C4-2B (cell line): ENCODE data around the gene CCNY.

Experiments used
- ZFX ChIP-seq: fragments of 450-650 bp; IDR thresholded peaks from 2 replicates; pipeline ENCODE4 v1.6.1; 2017
- TF ChIP-seq, protein P1 (sequence below): fragments of 450-650 bp; conservative IDR thresholded peaks from 2 replicates; pipeline ENCODE4 v1.5.1; 2017; ENCODE audit warnings: mild to moderate bottlenecking

DNA sequence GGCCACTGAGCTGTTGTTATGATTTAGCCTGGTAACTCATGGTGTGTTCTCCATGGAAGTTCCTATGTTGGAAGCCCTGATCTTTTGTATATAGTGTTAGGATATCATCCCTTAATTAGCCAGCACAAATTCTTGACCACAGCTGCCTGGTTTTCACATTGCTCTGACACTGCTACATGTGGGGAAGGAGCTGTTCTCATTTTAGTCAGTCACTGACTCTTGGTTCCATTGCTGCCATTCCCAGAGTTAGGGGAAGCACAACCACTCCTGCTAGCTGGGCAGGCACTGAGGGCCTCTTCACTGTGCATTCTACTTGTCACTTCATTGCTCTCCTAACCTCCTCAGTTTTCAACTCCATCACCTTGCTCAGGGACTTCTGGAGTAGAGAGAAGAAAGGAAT lies 170.4 kb downstream of the CCNY start:
- TF ChIP-seq, protein P1, sequence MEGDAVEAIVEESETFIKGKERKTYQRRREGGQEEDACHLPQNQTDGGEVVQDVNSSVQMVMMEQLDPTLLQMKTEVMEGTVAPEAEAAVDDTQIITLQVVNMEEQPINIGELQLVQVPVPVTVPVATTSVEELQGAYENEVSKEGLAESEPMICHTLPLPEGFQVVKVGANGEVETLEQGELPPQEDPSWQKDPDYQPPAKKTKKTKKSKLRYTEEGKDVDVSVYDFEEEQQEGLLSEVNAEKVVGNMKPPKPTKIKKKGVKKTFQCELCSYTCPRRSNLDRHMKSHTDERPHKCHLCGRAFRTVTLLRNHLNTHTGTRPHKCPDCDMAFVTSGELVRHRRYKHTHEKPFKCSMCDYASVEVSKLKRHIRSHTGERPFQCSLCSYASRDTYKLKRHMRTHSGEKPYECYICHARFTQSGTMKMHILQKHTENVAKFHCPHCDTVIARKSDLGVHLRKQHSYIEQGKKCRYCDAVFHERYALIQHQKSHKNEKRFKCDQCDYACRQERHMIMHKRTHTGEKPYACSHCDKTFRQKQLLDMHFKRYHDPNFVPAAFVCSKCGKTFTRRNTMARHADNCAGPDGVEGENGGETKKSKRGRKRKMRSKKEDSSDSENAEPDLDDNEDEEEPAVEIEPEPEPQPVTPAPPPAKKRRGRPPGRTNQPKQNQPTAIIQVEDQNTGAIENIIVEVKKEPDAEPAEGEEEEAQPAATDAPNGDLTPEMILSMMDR, result no peak
- no peak for TF ChIP-seq ZFX
